Activated CD4-positive, CD25-positive, alpha-beta regulatory T cell treated with anti-CD3 and anti-CD28 coated beads, Interleukin-2, amount 50 U/mL, for 16 hours (primary cell): Measurements from ENCODE around the gene MYH15.

Experiments used
- DNase-seq: peaks from one replicate; pipeline ENCODE4 v3.0.0-alpha.2; 2020; ENCODE audit warnings: low read depth, low spot score

MYH15 gene

DNA sequence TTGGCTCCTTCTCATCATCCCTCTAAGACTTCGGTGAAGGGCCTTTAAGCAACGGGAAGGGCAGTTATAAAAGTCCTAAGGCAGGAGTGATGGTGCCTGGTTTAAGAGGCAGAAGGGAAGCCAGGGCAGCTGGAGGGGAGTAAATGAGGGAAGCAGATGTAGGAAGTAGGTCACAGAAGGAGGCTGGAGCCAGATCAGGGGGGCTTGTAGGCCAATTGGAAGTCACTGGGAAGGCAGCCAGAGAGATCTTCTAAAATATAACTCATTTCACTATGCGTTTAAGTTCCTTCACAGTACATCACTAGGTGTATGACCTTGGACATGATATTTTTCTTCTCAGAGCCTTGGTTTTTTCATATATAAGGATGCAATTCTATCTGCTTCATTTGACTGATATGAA lies 94.7 kb downstream of the MYH15 start:
- DNase-seq, result no peak

DNA sequence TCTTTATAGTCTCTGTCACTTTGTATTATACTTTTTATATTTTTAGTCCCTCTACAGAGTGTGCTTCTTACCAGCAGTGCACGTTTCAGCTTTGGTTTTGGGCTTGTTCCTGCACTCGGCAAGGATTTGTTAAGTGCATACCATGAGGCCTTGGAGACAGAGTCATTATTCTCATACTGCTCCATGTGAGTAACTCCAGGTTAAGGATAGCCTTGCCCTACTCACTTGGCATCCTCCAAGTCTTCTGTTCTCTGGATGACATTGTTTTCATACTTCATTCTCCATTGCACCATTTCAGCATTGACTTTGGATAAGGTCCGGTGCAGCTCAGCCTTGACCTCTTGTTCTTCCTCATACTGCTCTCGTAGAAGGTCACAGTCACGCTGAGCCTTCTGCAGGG lies 96.4 kb downstream of the MYH15 start:
- DNase-seq, result no peak

DNA sequence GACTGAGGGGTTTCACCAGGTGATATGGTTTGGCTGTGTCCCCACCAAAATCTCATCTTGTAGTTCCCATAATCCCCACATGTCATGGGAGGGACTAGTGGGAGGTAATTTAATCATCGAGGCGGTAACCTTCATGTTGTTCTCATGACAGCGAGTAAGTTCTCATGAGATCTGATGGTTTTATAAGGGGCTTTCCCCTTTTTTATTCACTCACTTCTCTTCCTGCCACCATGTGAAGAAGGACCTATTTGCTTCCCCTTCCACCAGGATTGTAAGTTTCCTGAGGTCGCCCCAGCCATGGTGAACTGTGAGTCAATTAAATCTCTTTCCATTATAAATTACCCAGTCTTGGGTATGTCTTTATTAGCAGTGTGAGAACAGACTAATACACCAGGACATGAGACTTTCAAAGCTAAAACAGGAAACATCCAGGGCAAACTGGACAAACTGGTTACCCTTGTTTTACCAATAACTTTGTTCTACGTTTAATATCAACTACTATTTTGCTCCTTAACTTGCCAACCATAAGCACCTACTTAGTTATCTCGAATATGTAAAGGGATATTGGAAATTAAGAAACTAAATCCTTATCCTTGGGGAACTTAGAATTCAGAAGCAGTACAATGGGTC lies 98.2 kb downstream of the MYH15 start:
- no peak for DNase-seq

DNA sequence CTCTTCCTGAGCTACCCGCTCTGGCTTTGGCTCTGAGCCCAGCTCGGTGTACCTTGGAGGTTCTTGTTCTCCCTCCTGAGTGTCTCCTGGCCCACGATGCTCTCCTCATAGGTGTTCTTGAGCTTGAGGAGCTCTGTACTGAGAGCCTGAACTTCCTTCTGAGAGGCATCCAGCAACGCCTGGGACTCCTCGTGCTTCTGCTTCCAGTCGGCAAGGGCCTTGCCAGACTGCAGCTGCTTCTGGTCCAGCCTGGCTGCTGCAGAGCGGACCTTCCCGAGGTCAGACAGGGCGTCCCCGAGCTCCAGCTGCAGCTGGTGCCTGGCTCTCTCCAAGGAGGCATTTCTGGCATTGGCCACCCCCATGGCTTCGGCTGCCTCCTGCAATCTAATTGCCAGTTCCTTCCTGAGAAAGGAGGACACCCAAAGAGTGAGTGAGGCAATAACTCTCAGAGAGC lies 99.8 kb downstream of the MYH15 start:
- DNase-seq, result no peak

DNA sequence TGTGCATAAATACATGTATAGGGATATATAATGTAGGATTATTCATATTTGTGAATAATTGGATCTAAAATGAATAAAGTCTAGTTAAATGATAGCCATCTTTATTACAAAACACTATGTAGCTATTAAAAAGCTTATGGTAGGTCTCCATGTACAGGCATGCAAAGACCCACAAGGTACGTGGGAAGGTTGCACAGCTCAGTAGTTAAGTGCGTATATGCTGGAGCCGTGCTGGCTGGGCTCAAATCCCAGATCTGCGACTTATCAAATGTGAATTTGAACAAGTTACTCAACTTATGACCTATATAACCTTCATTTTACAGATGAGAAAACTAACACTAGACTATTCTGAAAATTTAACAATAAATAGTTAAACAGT lies 100.6 kb downstream of the MYH15 start:
- DNase-seq, result no peak

DNA sequence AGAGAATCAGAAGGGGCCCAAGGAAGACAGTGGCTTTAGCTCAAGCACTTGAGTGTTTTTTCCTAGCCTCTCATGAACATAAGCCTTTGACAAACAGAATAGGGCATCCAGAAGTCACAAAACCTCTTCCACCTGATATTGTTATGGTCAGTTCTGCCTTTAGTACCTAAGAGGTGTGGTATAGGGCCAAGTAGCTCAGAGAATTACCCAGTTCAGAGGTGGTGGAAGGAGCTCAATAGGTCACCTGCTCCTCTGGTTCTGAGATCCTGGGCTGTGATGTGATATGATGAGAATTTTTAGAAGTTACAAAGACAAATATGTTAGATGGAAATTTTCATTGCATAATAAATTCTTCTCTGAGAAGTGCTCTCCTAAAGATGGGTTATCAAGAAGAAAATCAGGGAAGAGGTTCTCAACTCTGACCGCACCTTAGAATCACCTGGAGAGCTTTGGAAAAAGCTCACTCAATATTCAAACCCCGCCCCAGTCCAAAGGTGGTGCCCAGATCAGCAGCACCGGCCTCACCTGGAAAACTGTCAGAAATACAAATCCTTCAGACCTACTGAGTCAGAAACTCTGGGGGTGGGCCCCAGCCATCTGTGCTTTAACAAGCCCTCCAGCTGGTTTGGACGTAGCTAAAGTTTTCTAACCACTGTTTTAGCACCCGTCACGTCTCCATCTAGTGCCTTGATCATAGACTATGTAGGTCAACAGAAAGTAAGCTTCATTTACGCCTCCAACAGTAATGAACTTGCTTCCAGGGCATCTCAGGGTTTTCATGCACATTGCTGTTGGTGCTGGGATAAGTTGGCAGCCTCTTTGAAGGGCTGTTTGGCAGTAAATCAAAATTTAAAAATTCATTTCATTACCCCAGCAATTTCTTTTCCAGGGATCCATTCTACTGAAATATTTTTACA lies 101.3 kb downstream of the MYH15 start:
- DNase-seq, result no peak

DNA sequence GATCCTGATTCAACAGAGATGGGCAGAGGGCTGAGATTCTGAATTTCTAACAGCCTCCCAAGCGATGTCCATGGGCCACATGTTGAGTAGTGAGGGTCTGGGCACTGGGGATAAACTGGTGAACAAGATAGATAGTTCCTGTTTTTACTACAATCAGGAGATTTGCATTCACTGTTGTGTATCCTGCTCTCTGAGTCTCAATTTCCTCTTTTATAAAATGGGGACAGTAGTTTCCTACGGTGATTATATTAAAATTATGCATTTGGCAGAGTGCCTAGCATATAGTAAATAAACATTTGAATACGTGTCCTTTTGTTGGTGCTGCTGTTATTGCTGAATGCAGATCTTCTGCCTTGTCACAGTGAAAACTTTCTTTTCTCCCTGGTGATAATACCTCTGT lies 102.5 kb downstream of the MYH15 start:
- DNase-seq, result no peak

DNA sequence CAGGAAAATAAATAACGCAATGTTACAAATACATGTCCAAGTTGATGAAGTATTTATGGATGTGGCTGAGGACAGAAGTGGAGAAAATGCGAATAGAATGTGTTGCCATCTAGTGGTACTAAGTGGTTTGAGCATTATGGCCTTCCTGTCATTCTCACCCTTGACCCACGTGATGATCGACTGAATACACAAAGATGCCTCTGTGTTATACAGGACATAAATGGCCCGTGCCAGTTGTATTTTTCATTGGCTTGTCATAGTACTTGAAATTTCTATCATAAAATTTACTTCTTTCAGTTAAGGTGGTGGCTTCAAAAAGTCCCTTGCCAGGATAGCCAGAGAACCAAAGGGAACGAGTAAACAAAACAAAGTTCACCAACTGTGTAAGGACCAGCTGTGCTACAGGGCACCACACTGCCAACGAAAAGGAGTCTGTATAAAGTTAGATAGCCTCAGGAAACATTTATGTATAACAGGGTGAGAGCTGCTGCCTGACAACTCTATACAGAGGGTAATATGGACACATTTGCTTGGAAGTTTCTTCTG lies 103.7 kb downstream of the MYH15 start:
- no peak for DNase-seq

DNA sequence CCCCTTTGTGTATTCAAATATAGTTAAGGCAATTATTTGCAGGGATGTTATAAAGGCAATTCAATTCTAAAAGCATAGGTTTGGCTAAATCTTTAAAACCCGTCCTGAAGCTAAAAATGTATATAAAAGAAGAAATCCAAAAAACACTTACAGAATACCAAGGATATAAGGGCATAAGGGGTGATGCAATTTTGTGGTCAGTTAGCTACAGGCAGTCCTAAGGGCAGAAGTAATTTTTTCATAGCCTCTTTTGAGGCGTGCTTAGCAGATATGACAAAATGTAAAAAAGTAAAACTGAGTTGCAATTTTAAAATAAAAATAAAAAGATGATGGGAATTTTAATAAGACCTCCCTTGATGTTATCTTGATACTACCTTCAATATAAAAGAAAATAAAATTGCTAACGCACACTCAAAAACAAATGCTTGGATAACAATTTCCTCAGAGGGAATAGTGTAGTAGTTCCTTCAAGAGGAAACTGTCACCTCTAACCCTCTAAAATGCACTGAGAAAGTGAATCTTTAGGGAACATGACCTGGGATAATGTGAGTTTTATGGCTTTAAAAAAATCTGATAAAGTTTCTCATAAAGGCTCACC lies 104.2 kb downstream of the MYH15 start:
- DNase-seq, result no peak

DNA sequence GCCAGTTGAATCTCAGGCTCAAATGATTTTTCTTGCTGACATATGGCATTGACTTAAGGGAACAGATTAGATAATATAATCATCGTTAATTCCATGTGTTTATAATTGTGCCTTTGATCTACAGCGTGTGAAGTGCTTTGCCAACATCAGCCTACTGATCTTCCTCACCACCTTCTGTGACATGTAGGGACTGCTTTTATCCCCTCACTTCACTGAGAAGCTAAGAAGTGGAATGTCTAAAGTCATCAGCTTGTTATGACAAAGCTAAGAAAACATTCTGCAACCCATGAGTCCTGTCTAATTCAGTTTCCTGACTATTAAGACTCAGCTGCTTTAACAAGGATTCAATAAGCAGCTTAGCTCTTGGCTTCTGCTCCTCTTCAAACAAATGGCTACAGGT lies 106.0 kb downstream of the MYH15 start:
- DNase-seq, result no peak

DNA sequence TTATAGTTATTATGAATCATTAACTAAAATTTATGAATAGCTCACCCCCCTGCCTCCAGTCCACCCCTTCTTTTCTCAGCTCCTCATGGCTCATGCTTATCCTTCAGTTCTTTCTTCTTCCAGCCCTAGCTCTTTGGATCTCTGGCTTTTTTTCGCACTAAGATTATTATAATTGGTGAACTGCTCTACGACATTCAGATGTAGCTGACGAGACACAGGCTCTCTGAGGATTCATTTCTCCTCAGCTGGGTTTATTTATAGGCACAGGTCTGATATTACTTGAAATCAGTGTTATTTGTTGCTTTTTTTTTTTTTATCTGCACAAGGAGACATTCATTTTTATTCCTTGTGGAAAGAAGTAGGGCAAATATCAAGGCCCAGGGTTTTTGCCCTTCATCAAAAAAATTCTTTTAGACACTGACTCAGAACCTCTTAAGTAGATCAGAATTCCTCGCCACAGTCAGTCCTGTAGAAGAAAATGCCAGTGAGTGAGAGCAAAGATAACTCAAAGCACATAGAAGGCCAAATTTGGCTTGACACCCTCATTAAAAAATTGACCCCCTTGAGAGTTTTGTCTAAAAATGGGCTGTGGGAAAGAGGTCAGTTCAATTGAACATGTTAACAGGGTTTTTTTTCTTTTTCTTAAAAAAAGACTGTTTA lies 106.6 kb downstream of the MYH15 start:
- DNase-seq, result no peak

DNA sequence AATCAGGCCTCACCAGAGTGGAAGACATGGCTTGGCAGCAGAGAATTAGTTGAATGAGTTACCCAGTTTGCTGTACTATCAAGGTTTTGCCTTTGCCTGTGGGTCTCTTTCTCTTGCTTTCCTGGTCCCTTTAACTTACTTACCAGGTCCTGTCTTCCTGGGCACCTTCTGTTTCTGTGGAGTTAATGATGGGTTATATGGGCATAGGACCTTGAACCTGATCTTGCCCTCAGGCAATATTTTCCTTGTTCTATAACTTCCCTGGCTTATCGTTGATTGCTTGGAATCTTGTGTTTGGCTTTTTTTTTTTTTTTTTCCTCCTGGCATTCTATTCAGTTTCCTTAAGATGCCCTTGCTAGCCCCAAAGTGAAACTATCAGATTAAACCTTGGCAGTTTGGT lies 107.2 kb downstream of the MYH15 start:
- no peak for DNase-seq

DNA sequence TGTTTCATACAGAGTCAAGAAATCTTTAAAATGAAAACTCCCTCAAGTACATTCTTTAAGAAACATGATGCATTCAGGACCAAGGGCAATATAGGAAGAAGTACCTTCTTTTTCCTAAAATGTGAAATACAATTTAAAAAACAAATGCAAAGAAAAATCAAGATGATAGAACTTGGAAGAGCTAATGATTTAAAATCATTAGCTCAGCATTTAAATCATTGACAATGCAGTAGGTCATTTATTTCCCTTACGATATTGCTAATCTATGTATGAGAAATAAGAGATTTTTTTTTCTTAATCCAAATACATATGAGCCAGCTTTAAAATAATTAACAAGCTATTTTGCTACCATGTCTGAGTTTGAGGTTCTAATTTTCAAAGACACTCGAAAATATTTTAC lies 108.6 kb downstream of the MYH15 start:
- no peak for DNase-seq

DNA sequence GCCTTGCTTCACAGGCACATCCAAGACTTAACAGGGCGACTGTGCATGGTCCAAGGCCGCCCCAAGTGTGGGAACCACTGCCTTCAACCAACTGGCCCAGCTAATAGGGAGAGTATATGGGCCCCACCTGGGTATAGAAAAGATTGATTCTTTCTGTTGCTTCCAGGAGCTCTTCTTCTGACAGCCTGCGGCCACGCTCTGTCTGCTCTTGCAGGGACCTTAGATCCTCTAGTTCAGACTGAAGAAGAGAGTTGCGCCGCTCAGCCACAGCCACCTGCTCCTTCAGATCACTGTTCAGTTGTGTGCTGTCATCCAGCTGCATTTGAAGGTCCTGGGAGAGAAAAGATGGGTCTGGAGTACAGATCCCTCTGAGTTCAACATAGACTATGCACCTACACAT lies 111.9 kb downstream of the MYH15 start:
- no peak for DNase-seq

DNA sequence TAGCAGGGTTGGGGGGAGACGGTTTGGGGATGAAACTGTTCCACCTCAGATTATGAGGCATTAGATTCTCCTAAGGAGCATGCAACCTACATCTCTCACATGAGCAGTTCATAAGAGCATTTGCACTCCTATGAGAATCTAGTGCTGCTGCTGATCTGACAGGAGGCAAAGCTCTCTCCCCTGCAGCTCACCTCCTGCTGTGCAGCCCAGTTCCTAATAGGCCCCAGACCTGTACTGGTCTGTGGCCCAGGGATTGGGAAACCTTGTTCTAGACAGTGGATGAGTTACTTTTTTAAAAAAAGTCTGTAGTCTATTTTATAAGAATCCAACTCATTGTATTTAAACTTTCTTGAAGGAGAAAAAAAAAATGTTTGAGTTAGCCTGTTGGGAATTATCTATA lies 114.1 kb downstream of the MYH15 start:
- DNase-seq, result no peak

DNA sequence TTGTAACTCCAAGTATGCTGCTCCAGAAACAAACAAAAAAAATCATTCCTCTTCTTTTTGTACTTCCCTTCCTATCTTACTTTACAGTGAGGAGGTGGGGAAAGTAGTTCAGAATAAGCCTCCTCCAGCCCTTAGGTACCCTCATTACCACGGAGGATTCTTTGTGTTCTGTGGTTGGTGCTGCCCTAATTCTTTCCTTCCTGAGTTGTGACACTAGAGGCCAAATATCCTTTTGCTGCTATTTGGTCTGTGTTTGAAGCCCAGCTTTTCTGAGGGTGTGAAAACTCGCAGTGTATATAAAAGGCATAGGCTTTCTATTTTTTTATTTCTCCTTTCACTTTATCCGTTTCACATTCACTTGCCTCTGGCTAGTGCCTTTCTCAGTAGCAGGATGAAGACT lies 115.8 kb downstream of the MYH15 start:
- DNase-seq, result no peak

DNA sequence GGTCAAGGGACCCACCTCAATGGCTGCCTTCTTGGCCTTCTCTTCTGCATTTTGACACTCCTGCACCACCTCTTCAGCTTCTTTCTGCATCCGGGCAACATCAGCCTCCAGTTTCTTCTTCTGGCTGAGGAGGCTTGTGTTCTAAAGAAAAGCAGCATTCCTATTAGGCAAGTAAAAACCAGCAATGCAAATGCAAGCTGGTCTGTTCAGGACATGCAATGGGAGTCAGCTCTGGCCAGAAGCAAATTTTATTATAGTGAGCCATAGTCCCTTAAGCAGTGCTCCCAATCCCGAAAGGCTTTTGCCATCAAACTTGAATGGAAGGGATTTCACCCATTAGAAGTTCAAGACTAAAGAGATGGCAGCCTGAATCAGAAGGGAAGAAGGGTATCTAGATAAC lies 116.4 kb downstream of the MYH15 start:
- DNase-seq, result no peak

DNA sequence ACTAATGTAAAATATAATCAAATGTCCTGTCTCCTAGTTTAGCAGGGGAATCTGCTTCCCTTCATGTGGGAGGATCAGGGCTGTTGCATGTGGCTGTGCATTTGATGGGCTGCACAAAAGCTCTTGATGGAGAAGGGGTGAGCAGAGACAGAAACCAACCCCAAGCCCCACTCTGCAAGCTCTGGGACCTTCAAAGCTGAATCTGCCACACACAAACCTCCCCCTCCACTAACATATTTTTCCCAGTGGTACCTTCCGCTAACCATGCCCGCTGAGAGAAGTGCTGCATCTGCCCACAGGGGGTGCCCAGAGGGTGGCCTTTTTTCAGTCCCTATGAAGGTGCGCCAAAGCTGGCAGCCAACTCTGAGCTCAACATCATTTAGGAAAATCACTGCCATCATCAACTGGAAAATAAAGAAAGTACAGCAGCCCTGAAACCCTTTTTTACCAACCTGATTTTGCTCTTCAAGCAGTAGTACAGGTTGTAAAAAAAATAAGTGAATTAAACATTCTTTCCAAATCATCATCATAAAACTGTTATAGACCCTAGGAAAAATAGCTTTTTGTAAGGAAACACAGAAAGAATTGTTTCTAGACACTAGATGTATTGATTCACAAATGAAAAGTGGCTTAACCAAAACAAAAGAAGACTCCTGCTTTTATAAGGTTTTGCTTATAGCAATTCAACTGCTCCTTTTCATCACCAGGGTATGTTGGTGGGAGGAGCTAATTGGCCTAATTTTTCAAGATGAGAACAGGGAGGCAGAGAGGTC lies 117.1 kb downstream of the MYH15 start:
- no peak for DNase-seq

DNA sequence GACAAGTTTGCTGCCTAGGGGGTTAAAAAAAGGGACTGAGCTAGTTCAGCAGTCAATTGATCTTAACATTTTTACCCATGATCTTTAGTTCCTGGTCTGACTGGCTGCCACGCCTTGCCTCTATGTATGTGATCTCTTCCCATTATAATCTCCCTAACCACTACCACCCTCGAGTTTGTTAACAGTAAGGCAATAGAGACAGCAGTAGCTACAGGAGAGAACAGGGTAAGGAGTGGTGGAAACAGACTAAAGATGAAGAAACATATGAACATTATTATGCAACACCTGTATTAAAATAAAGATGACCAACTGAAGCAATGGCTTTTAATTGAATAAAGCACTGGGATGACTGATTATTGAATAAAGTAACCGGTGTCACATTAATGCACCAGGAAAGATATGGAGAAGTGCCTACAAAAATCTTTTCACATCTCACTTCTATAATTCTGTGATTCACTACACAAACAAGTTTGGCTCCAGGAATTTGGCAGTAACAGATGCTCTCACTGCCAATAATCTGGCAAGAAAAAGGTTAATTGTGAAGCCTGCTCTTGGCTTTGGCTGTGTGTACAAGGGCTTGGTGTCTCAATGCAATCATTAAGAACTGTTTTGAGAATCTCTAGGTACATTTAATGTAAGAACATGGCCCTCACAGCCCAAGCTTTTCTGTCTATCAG lies 118.3 kb downstream of the MYH15 start:
- no peak for DNase-seq

DNA sequence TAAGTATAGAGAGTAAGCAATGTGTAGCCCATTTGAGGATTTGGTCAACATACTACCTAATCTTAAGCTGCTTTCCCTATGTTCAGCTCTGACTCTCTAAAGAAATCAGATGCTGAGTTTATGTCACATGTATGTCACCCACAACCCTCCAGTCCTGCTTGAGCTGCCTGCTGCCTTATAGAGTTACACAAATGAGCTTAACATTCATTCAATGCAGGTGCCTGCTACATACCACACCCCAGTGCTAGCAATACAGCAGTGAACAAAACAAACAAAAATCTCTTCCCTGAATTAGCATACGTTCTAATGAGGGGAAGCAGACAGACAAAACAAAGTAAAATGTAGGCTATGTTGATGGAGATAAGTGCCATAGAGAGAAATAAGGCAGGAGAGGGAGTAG lies 121.0 kb downstream of the MYH15 start:
- no peak for DNase-seq
